ENCODE results near the gene PDE11A.

GRCh38 chr2:177688844-177689243, 383.7 kb downstream of the PDE11A start:
- TF ChIP-seq POLR2A (IDR thresholded peaks at IDR 0.05; ENCODE audit: low read depth, low read length) (no peak), POLR2AphosphoS5 (IDR thresholded peaks at IDR 0.05; ENCODE audit: low read depth, low read length) (no peak), TAF1 (IDR thresholded peaks at IDR 0.05; ENCODE audit: borderline replicate concordance, low read depth, low read length) (no peak)

Measured in GM12892 (cell line).